LNCaP clone FGC (cell line): ENCODE measurements around the gene RTN4RL1.
A peak's percentile ranks its signal among the peaks of the same experiment; 100 is the strongest.

ENCODE experiments used
- DNase-seq: peaks from one replicate; pipeline ENCODE4 v3.0.0-alpha.2; 2011; ENCODE audit warnings: low read depth
- H3K4me3 ChIP-seq: 2 replicates; pipeline ENCODE4 v1.5.1; 2011; ENCODE audit warnings: mild to moderate bottlenecking, low read depth, low read length, control low read depth
- CTCF ChIP-seq: IDR thresholded peaks from 2 replicates; pipeline ENCODE4 v1.5.1; 2012; ENCODE audit warnings: mild to moderate bottlenecking; ENCODE audit not compliant: control insufficient read depth, insufficient read depth; ENCODE audit errors: extremely low read depth

RTN4RL1 gene

GRCh38 chr17:2068031-2068518, 42.9 kb upstream of the RTN4RL1 start:
- TF ChIP-seq CTCF, result no peak
- DNase-seq, result no peak

GRCh38 chr17:2067608-2068024, 42.5 kb upstream of the RTN4RL1 start:
- no peak for TF ChIP-seq CTCF
- DNase-seq, result no peak

More at GRCh38 chr17:2068031-2068518, 42.9 kb upstream of the RTN4RL1 start:
- no peak overlapping the region for H3K4me3 ChIP-seq

GRCh38 chr17:2067048-2067561, 42.0 kb upstream of the RTN4RL1 start:
- no peak for DNase-seq
- no peak for TF ChIP-seq CTCF
- no peak overlapping the region for H3K4me3 ChIP-seq

More at GRCh38 chr17:2067608-2068024, 42.5 kb upstream of the RTN4RL1 start:
- H3K4me3 ChIP-seq, result no peak overlapping the region

GRCh38 chr17:2065949-2066400, 40.8 kb upstream of the RTN4RL1 start:
- no peak for DNase-seq
- TF ChIP-seq CTCF, result no peak
- no peak overlapping the region for H3K4me3 ChIP-seq

GRCh38 chr17:2064980-2065785, 40.0 kb upstream of the RTN4RL1 start:
- peak; percentile 47 for TF ChIP-seq CTCF
- no peak for DNase-seq

GRCh38 chr17:2064520-2064971, 39.4 kb upstream of the RTN4RL1 start:
- TF ChIP-seq CTCF, result no peak
- DNase-seq, result no peak
- no peak overlapping the region for H3K4me3 ChIP-seq

More at GRCh38 chr17:2064980-2065785, 40.0 kb upstream of the RTN4RL1 start:
- H3K4me3 ChIP-seq, result no peak overlapping the region

- no peak overlapping the region for H3K4me3 ChIP-seq
- TF ChIP-seq CTCF, result no peak
- no peak for DNase-seq
Observed at GRCh38 chr17:2064147-2064489, 39.0 kb upstream of the RTN4RL1 start.
